GM12801 (cell line): ENCODE measurements around the gene B4GALNT4.

Source experiments
- CTCF ChIP-seq: IDR thresholded peaks from one replicate; pipeline ENCODE4 v1.5.1; 2011; ENCODE audit warnings: control low read depth; ENCODE audit not compliant: insufficient read length; ENCODE audit errors: extremely low read depth

B4GALNT4 gene

DNA sequence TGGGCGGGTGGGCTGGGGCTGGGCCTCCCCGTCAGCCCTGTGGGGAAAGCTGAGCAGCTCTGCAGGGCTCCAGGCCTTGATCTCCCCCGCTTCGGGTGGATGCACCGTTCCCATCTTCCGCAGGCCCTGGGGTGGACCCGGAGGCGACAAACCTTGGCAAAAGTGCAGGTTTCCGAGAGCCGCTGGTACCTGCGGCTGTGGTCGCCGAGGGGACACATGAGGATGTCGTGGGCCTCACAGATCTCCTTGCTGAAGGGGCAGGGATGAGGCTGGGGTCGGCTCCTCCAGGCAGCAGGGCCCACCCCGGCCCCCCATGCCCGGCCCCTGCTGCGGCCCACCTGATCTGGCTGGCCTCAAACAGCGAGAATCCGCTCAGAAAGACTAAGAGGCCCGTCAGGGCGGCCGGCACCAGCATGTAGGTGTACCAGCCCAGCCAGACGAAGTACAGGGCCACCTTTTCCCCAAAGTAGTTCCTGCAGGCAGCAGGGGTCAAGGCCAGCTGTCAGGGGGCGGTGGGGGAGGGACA lies 60.7 kb downstream of the B4GALNT4 start:
- TF ChIP-seq CTCF = no peak
